ENCODE results near the gene COL5A1. TPM values are rescaled to one million over a fixed set of nuclear protein-coding genes. Genes with fewer than 3 reads are reported as not detected.

COL5A1 gene
- total RNA-seq, 2 experiments from 2014 or later = 0.10 TPM; not detected in 1

GRCh38 chr9:134685784-134686183, 44.2 kb downstream of the COL5A1 start:
- no peak overlapping the region for H3K27ac Mint-ChIP-seq
- intact Hi-C loops (cut with micrococcal nuclease) = no loop called here
- CTCF ChIA-PET = interaction anchor here (1.0 kb wide), 1 partner anchor 12 kb away, joined by 3 read pairs; no protein-coding TSS in a partner anchor
- H3K27me3 Mint-ChIP-seq (ENCODE audit: low read depth) = no peaks in the 10 kb centered on the region
- H3K4me1 Mint-ChIP-seq (ENCODE audit: low read depth) = no peaks in the 10 kb centered on the region
- no peak for DNase-seq
- H3K9me3 Mint-ChIP-seq = no peaks in the 10 kb centered on the region
- no peak overlapping the region for H3K4me3 Mint-ChIP-seq
- no peaks in the 10 kb centered on the region for H3K36me3 Mint-ChIP-seq (ENCODE audit: low read depth)

- intact Hi-C loops (cut with micrococcal nuclease) = no loop called here
- no peak overlapping the region for H3K4me3 Mint-ChIP-seq
- no peak overlapping the region for H3K27ac Mint-ChIP-seq
- DNase-seq = no peak
- CTCF ChIA-PET = no interaction called here
- no peaks in the 10 kb centered on the region for H3K36me3 Mint-ChIP-seq (ENCODE audit: low read depth)
- H3K9me3 Mint-ChIP-seq = no peaks in the 10 kb centered on the region
- H3K4me1 Mint-ChIP-seq (ENCODE audit: low read depth) = no peaks in the 10 kb centered on the region
- no peaks in the 10 kb centered on the region for H3K27me3 Mint-ChIP-seq (ENCODE audit: low read depth)
Measured at GRCh38 chr9:134686896-134687295, 45.3 kb downstream of the COL5A1 start.

GRCh38 chr9:134687556-134687955, 46.0 kb downstream of the COL5A1 start:
- Mint-ChIP-seq H3K36me3 (ENCODE audit: low read depth) (no peaks in the 10 kb centered on the region), H3K4me1 (ENCODE audit: low read depth) (no peaks in the 10 kb centered on the region), H3K27me3 (ENCODE audit: low read depth) (no peaks in the 10 kb centered on the region), H3K9me3 (no peaks in the 10 kb centered on the region), H3K4me3 (no peak overlapping the region), H3K27ac (no peak overlapping the region)
- CTCF ChIA-PET = interaction anchor here (0.7 kb wide), 1 partner anchor 10 kb away, joined by 3 read pairs; no protein-coding TSS in a partner anchor
- DNase-seq = no peak
- intact Hi-C loops (cut with micrococcal nuclease) = no loop called here

GRCh38 chr9:134688231-134688630, 46.6 kb downstream of the COL5A1 start:
- DNase-seq = no peak
- Mint-ChIP-seq H3K4me3 (no peak overlapping the region), H3K36me3 (ENCODE audit: low read depth) (no peaks in the 10 kb centered on the region), H3K27me3 (ENCODE audit: low read depth) (no peaks in the 10 kb centered on the region), H3K27ac (no peak overlapping the region), H3K4me1 (ENCODE audit: low read depth) (peaks cover 5% of the 10 kb centered on the region), H3K9me3 (no peaks in the 10 kb centered on the region)
- intact Hi-C loops (cut with micrococcal nuclease) = no loop called here
- CTCF ChIA-PET = interaction anchor here (0.6 to 0.7 kb wide), 2 partner anchors 10 to 409 kb away, joined by 3 read pairs; no protein-coding TSS in a partner anchor

GRCh38 chr9:134688661-134689320, 47.2 kb downstream of the COL5A1 start:
- Mint-ChIP-seq H3K9me3 (no peaks in the 10 kb centered on the region), H3K27me3 (ENCODE audit: low read depth) (no peaks in the 10 kb centered on the region), H3K4me1 (ENCODE audit: low read depth) (peaks cover 6% of the 10 kb centered on the region), H3K4me3 (no peak overlapping the region), H3K36me3 (ENCODE audit: low read depth) (no peaks in the 10 kb centered on the region), H3K27ac (no peak overlapping the region)
- CTCF ChIA-PET = interaction anchor here (0.6 to 1.3 kb wide), 2 partner anchors 9 to 409 kb away, joined by 3 to 4 read pairs; no protein-coding TSS in a partner anchor
- DNase-seq = no peak
- intact Hi-C loops (cut with micrococcal nuclease) = no loop called here

GRCh38 chr9:134689321-134690181, 47.9 kb downstream of the COL5A1 start:
- CTCF ChIA-PET = interaction anchor here (1.3 kb wide), 1 partner anchor 9 kb away, joined by 4 read pairs; no protein-coding TSS in a partner anchor
- H3K27me3 Mint-ChIP-seq (ENCODE audit: low read depth) = no peaks in the 10 kb centered on the region
- peaks cover 6% of the 10 kb centered on the region for H3K4me1 Mint-ChIP-seq (ENCODE audit: low read depth)
- DNase-seq = peak; percentile 30
- H3K9me3 Mint-ChIP-seq = no peaks in the 10 kb centered on the region
- H3K27ac Mint-ChIP-seq = no peak overlapping the region
- H3K36me3 Mint-ChIP-seq (ENCODE audit: low read depth) = no peaks in the 10 kb centered on the region
- no peak overlapping the region for H3K4me3 Mint-ChIP-seq
- intact Hi-C loops (cut with micrococcal nuclease) = no loop called here

GRCh38 chr9:134690301-134690751, 48.7 kb downstream of the COL5A1 start:
- intact Hi-C loops (cut with micrococcal nuclease) = no loop called here
- peaks cover 6% of the 10 kb centered on the region for H3K4me1 Mint-ChIP-seq (ENCODE audit: low read depth)
- H3K4me3 Mint-ChIP-seq = no peak overlapping the region
- no peaks in the 10 kb centered on the region for H3K36me3 Mint-ChIP-seq (ENCODE audit: low read depth)
- DNase-seq = no peak
- CTCF ChIA-PET = interaction anchor here (1.3 kb wide), 1 partner anchor 8 kb away, joined by 4 read pairs; no protein-coding TSS in a partner anchor
- no peak overlapping the region for H3K27ac Mint-ChIP-seq
- H3K9me3 Mint-ChIP-seq = no peaks in the 10 kb centered on the region
- H3K27me3 Mint-ChIP-seq (ENCODE audit: low read depth) = no peaks in the 10 kb centered on the region

GRCh38 chr9:134690946-134691694, 49.5 kb downstream of the COL5A1 start:
- CTCF ChIA-PET = no interaction called here
- intact Hi-C loops (cut with micrococcal nuclease) = no loop called here

GRCh38 chr9:134691695-134692572, 50.3 kb downstream of the COL5A1 start:
- no peaks in the 10 kb centered on the region for H3K9me3 Mint-ChIP-seq
- peaks cover 6% of the 10 kb centered on the region for H3K4me1 Mint-ChIP-seq (ENCODE audit: low read depth)
- no peak overlapping the region for H3K27ac Mint-ChIP-seq
- no peak overlapping the region for H3K4me3 Mint-ChIP-seq
- intact Hi-C loops (cut with micrococcal nuclease) = no loop called here
- no peaks in the 10 kb centered on the region for H3K36me3 Mint-ChIP-seq (ENCODE audit: low read depth)
- CTCF ChIA-PET = no interaction called here
- H3K27me3 Mint-ChIP-seq (ENCODE audit: low read depth) = no peaks in the 10 kb centered on the region
- DNase-seq = no peak

More at GRCh38 chr9:134690946-134691694, 49.5 kb downstream of the COL5A1 start:
- H3K4me3 Mint-ChIP-seq = no peak overlapping the region
- H3K36me3 Mint-ChIP-seq (ENCODE audit: low read depth) = no peaks in the 10 kb centered on the region
- H3K27ac Mint-ChIP-seq = no peak overlapping the region
- H3K4me1 Mint-ChIP-seq (ENCODE audit: low read depth) = peaks cover 6% of the 10 kb centered on the region
- DNase-seq = no peak
- no peaks in the 10 kb centered on the region for H3K9me3 Mint-ChIP-seq
- H3K27me3 Mint-ChIP-seq (ENCODE audit: low read depth) = no peaks in the 10 kb centered on the region

GRCh38 chr9:134692573-134692860, 50.9 kb downstream of the COL5A1 start:
- CTCF ChIA-PET = no interaction called here
- intact Hi-C loops (cut with micrococcal nuclease) = no loop called here

GRCh38 chr9:134693011-134693410, 51.4 kb downstream of the COL5A1 start:
- H3K27me3 Mint-ChIP-seq (ENCODE audit: low read depth) = no peaks in the 10 kb centered on the region
- CTCF ChIA-PET = interaction anchor here (0.6 kb wide), 1 partner anchor 11 kb away, joined by 3 read pairs; no protein-coding TSS in a partner anchor
- peaks cover 6% of the 10 kb centered on the region for H3K4me1 Mint-ChIP-seq (ENCODE audit: low read depth)
- DNase-seq = no peak
- H3K27ac Mint-ChIP-seq = no peak overlapping the region
- H3K4me3 Mint-ChIP-seq = no peak overlapping the region
- intact Hi-C loops (cut with micrococcal nuclease) = no loop called here
- no peaks in the 10 kb centered on the region for H3K36me3 Mint-ChIP-seq (ENCODE audit: low read depth)
- H3K9me3 Mint-ChIP-seq = no peaks in the 10 kb centered on the region

More at GRCh38 chr9:134692573-134692860, 50.9 kb downstream of the COL5A1 start:
- H3K4me1 Mint-ChIP-seq (ENCODE audit: low read depth) = peaks cover 6% of the 10 kb centered on the region
- no peaks in the 10 kb centered on the region for H3K9me3 Mint-ChIP-seq
- H3K36me3 Mint-ChIP-seq (ENCODE audit: low read depth) = no peaks in the 10 kb centered on the region
- no peak for DNase-seq
- H3K27me3 Mint-ChIP-seq (ENCODE audit: low read depth) = no peaks in the 10 kb centered on the region
- H3K27ac Mint-ChIP-seq = no peak overlapping the region
- H3K4me3 Mint-ChIP-seq = no peak overlapping the region

Data from activated naive CD4-positive, alpha-beta T cell treated with anti-CD3 and anti-CD28 coated beads for 36 hours (primary cell).